ENCODE measurements around the gene SNX32.

- TF ChIP-seq ZNF674 (CRISPR knock-in tag; IDR thresholded peaks at IDR 0.05; ENCODE audit: low read depth) (no peak), CREB1 (IDR thresholded peaks at IDR 0.05) (no peak), CREB1 (CRISPR knock-in tag; IDR thresholded peaks at IDR 0.05) (no peak), SETDB1 (CRISPR knock-in tag; IDR thresholded peaks at IDR 0.05; ENCODE audit: borderline replicate concordance) (no peak), ZFP1 (CRISPR knock-in tag; IDR thresholded peaks at IDR 0.05) (no peak)
Observed at GRCh38 chr11:65808744-65809341, 24.9 kb upstream of the SNX32 start.
